ENCODE measurements around the gene CCDC126. TPM values are rescaled to one million over a fixed set of nuclear protein-coding genes. Genes with fewer than 3 reads are reported as not detected.

CCDC126 gene
- total RNA-seq, 4 donors from 2014 or later: 14.5 to 22.8 (median 14.6) TPM; not detected in 1

DNA sequence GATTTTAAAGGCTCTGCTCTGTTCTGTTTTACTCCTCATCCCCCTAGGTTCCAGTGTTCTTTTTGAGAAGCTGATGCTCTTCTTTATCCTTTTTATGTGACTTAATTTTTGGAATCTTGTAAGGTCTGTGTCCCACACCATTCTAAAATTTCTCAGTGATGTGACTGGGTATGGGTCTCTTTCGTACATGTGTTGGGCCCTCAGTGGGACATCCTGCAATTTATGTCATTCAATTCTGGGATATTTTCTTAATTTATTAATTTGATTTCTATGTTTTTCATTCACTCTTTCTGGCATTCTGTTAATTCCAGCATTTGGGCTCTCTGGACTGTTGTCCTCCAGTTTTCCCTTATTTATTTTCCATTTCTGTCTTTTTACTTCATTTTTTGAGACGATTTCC lies 19.4 kb downstream of the CCDC126 start:
- TF ChIP-seq, protein P1, sequence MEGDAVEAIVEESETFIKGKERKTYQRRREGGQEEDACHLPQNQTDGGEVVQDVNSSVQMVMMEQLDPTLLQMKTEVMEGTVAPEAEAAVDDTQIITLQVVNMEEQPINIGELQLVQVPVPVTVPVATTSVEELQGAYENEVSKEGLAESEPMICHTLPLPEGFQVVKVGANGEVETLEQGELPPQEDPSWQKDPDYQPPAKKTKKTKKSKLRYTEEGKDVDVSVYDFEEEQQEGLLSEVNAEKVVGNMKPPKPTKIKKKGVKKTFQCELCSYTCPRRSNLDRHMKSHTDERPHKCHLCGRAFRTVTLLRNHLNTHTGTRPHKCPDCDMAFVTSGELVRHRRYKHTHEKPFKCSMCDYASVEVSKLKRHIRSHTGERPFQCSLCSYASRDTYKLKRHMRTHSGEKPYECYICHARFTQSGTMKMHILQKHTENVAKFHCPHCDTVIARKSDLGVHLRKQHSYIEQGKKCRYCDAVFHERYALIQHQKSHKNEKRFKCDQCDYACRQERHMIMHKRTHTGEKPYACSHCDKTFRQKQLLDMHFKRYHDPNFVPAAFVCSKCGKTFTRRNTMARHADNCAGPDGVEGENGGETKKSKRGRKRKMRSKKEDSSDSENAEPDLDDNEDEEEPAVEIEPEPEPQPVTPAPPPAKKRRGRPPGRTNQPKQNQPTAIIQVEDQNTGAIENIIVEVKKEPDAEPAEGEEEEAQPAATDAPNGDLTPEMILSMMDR (IDR thresholded peaks at IDR 0.05): no peak
- TF ChIP-seq POLR2A (IDR thresholded peaks at IDR 0.05): no peak
- no peak for TF ChIP-seq EP300 (IDR thresholded peaks at IDR 0.05; ENCODE audit: low read depth)
- no peak for TF ChIP-seq POLR2AphosphoS5 (IDR thresholded peaks at IDR 0.05)
- H3K27me3 ChIP-seq: no peaks in the 10 kb centered on the region
- H3K4me1 ChIP-seq: no peaks in the 10 kb centered on the region
- H3K4me3 ChIP-seq: no peak overlapping the region
- 92 to 100% methylated on average over 2 of the region's 2 CpGs for WGBS, 2 donors (ENCODE audit: low coverage in 1 of 2)
- DNase-seq: no peak
- H3K9me3 ChIP-seq: peaks cover 3 to 6% of the 10 kb centered on the region in 2 donors
- H3K36me3 ChIP-seq: peaks cover 0 to 16% (median 5%) of the 10 kb centered on the region in 4 donors
- intact Hi-C loops (cut with DNase I; ENCODE audit: low total_unique reads): no loop called here
- in situ Hi-C loops (cut with MboI; ENCODE audit: low pct_ligation_motif_present in 1 of 4, low pct_unique_long_range_greater_than_20kb in 1 of 4, low sequenced_read_pairs in 3 of 4): no loop called here
- H3K27ac ChIP-seq: no peak overlapping the region

DNA sequence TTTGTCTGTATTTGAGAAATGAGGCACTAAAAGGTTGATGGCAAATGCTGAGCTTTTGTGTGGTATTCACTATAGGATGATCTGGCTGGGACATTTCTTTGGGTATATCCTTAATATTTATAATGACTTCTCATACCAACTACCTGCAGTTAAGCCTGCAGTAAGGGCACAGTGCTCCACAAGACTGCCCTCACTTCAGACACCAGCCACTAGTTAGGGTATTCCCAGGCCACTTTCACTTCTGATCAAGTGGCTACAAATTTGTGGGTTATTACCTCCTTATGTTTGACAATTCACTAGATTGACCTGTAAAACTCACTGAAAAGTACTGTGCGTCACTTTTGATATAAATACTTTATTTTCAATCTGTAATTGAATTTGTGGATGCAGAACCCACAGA lies 20.3 kb downstream of the CCDC126 start:
- H3K36me3 ChIP-seq: peaks cover 0 to 13% (median 3%) of the 10 kb centered on the region in 4 donors
- H3K4me1 ChIP-seq: no peaks in the 10 kb centered on the region
- no peaks in the 10 kb centered on the region for H3K27me3 ChIP-seq
- DNase-seq: no peak
- WGBS, 2 donors (ENCODE audit: low coverage in 1 of 2): 95% methylated on average over 1 of the region's 1 CpG; no CpG with 5 or more reads in 1 of the 2 donors
- no peak for TF ChIP-seq POLR2AphosphoS5 (IDR thresholded peaks at IDR 0.05)
- no peak overlapping the region for H3K4me3 ChIP-seq
- intact Hi-C loops (cut with DNase I; ENCODE audit: low total_unique reads) (no loop called here), in situ Hi-C loops (cut with MboI; ENCODE audit: low pct_ligation_motif_present in 1 of 4, low pct_unique_long_range_greater_than_20kb in 1 of 4, low sequenced_read_pairs in 3 of 4) (no loop called here)
- peaks cover 3 to 6% of the 10 kb centered on the region in 2 donors for H3K9me3 ChIP-seq
- no peak overlapping the region for H3K27ac ChIP-seq

DNA sequence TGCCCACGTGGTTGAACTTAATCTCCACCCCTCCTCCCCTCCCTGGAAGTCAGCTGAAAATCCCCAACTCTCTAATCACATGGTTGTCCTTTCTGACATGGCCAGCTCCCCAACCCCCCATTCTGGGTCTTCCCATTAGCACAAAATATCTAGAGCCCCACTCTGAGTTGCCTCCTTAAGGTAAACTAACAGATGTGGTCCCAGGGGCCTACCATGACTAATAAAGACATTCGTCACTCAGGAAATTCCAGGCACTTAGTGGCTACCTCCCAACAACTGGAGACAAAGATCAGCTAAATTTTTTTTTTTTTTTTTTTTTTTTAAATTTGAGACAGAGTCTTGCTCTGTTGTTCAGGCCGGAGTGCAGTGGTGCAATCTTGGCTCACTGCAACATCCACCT lies 21.1 kb downstream of the CCDC126 start:
- WGBS, 2 donors (ENCODE audit: low coverage in 1 of 2): 90 to 100% methylated on average over 1 to 3 of the region's 3 CpGs
- Histone ChIP-seq H3K9me3 (peaks cover 3 to 6% of the 10 kb centered on the region in 2 donors), H3K27ac (no peak overlapping the region), H3K36me3 (peaks cover 0 to 13% (median 0%) of the 10 kb centered on the region in 4 donors), H3K27me3 (no peaks in the 10 kb centered on the region), H3K4me3 (no peak overlapping the region), H3K4me1 (no peaks in the 10 kb centered on the region)
- in situ Hi-C loops (cut with MboI; ENCODE audit: low pct_ligation_motif_present in 1 of 4, low pct_unique_long_range_greater_than_20kb in 1 of 4, low sequenced_read_pairs in 3 of 4) (no loop called here), intact Hi-C loops (cut with DNase I; ENCODE audit: low total_unique reads) (no loop called here)
- no peak for TF ChIP-seq EP300 (IDR thresholded peaks at IDR 0.05; ENCODE audit: low read depth)
- TF ChIP-seq POLR2A (IDR thresholded peaks at IDR 0.05): no peak
- TF ChIP-seq, protein P1 (IDR thresholded peaks at IDR 0.05): no peak
- TF ChIP-seq POLR2AphosphoS5 (IDR thresholded peaks at IDR 0.05): no peak
- no peak for DNase-seq

DNA sequence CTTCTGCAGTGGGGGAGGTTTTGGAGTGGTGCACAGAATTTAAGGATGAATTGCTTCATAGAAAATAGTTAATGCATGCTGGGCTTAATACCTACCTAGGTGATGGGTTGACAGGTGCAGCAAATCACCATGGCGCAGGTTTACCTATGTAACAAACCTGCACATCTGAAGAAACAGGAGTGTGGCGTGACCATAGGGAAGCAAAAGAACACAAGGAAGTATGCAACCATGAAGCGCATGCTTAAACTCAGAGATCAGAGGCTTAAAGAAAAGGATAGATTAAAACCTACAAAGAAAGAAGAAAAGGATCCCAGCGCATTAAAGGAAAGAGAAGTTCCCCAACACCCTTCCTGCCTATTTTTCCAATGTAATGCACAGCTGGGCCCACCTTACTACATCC lies 22.0 kb downstream of the CCDC126 start:
- H3K4me3 ChIP-seq: no peak overlapping the region
- intact Hi-C loops (cut with DNase I; ENCODE audit: low total_unique reads): no loop called here
- in situ Hi-C loops (cut with MboI; ENCODE audit: low pct_ligation_motif_present in 1 of 4, low pct_unique_long_range_greater_than_20kb in 1 of 4, low sequenced_read_pairs in 3 of 4): no loop called here

More for the DNA sequence above, 22.0 kb downstream of the CCDC126 start:
- peaks cover 3 to 6% of the 10 kb centered on the region in 2 donors for H3K9me3 ChIP-seq
- 93 to 98% methylated on average over 3 to 4 of the region's 4 CpGs for WGBS, 2 donors (ENCODE audit: low coverage in 1 of 2)
- H3K4me1 ChIP-seq: no peaks in the 10 kb centered on the region
- no peak for TF ChIP-seq POLR2A (IDR thresholded peaks at IDR 0.05)
- no peak for TF ChIP-seq POLR2AphosphoS5 (IDR thresholded peaks at IDR 0.05)
- TF ChIP-seq EP300 (IDR thresholded peaks at IDR 0.05; ENCODE audit: low read depth): no peak
- TF ChIP-seq, protein P1 (IDR thresholded peaks at IDR 0.05): no peak
- H3K27ac ChIP-seq: no peak overlapping the region
- H3K27me3 ChIP-seq: no peaks in the 10 kb centered on the region
- H3K36me3 ChIP-seq: peaks cover 0 to 13% (median 0%) of the 10 kb centered on the region in 4 donors
- no peak for DNase-seq

All from transverse colon (tissue), 4 donors.